H9 (cell line): ENCODE measurements around the gene MPV17L2. TPM values are rescaled to one million over a fixed set of nuclear protein-coding genes. Genes with fewer than 3 reads are reported as not detected.

Experiments
- DNase-seq: peaks from one replicate; pipeline ENCODE4 v3.0.0-alpha.2; 2017
- H2AFZ ChIP-seq: one replicate; pipeline ENCODE4 v1.6.1; 2013; ENCODE audit warnings: mild to moderate bottlenecking, low read length, control low read depth, moderate library complexity
- H2AK5ac ChIP-seq: 2 replicates; pipeline ENCODE4 v1.6.1; 2013; ENCODE audit warnings: low read length, control low read depth, mixed read lengths; ENCODE audit not compliant: insufficient read length
- H2BK120ac ChIP-seq: one replicate; pipeline ENCODE4 v1.6.1; 2013; ENCODE audit warnings: low read depth, mild to moderate bottlenecking, low read length, control low read depth, inconsistent platforms; ENCODE audit not compliant: poor library complexity, severe bottlenecking
- H2BK12ac ChIP-seq: 2 replicates; pipeline ENCODE4 v1.6.1; 2013; ENCODE audit warnings: low read length, control low read depth, mixed read lengths, low read depth; ENCODE audit not compliant: insufficient read length
- H2BK15ac ChIP-seq: 2 replicates; pipeline ENCODE4 v1.6.1; 2013; ENCODE audit warnings: low read depth, low read length, control low read depth
- H2BK20ac ChIP-seq: one replicate; pipeline ENCODE4 v1.6.1; 2013; ENCODE audit warnings: low read depth, mild to moderate bottlenecking, low read length, control low read depth, inconsistent platforms; ENCODE audit not compliant: poor library complexity, severe bottlenecking
- H2BK5ac ChIP-seq: 2 replicates; pipeline ENCODE4 v1.6.1; 2013; ENCODE audit warnings: low read length, control low read depth, mixed read lengths; ENCODE audit not compliant: insufficient read length
- H3K14ac ChIP-seq: 2 replicates; pipeline ENCODE4 v1.6.1; 2013; ENCODE audit warnings: low read length, control low read depth; ENCODE audit not compliant: insufficient read depth
- H3K18ac ChIP-seq: 2 replicates; pipeline ENCODE4 v1.6.1; 2013; ENCODE audit warnings: low read depth, mild to moderate bottlenecking, mixed read lengths, low read length, control low read depth; ENCODE audit not compliant: insufficient read length
- H3K23ac ChIP-seq: 2 replicates; pipeline ENCODE4 v1.6.1; 2013; ENCODE audit warnings: low read length, control low read depth, mixed read lengths, low read depth; ENCODE audit not compliant: insufficient read length
- H3K23me2 ChIP-seq: 2 replicates; pipeline ENCODE4 v1.6.1; 2013; ENCODE audit warnings: low read depth, mild to moderate bottlenecking, mixed read lengths, low read length, control low read depth; ENCODE audit not compliant: insufficient read length, poor library complexity, severe bottlenecking
- H3K27ac ChIP-seq: 2 replicates; pipeline ENCODE4 v1.5.1; 2013; ENCODE audit warnings: low read length, control low read depth, mixed read lengths, low read depth; ENCODE audit not compliant: insufficient read length
- H3K27me3 ChIP-seq: 2 replicates; pipeline ENCODE4 v1.6.1; 2013; ENCODE audit warnings: low read length, control low read depth, inconsistent platforms; ENCODE audit not compliant: insufficient read depth
- H3K4ac ChIP-seq: 2 replicates; pipeline ENCODE4 v1.6.1; 2013; ENCODE audit warnings: low read depth, mild to moderate bottlenecking, control low read depth, inconsistent platforms, low read length, moderate library complexity
- H3K4me1 ChIP-seq: 2 replicates; pipeline ENCODE4 v1.6.1; 2013; ENCODE audit warnings: low read length, control low read depth, inconsistent platforms; ENCODE audit not compliant: insufficient read depth
- H3K4me2 ChIP-seq: 2 replicates; pipeline ENCODE4 v1.6.1; 2013; ENCODE audit warnings: low read length, control low read depth, mixed read lengths; ENCODE audit not compliant: insufficient read length, insufficient read depth
- H3K56ac ChIP-seq: 2 replicates; pipeline ENCODE4 v1.6.1; 2013; ENCODE audit warnings: low read depth, mild to moderate bottlenecking, mixed read lengths, low read length, control low read depth; ENCODE audit not compliant: insufficient read length
- H3K79me1 ChIP-seq: 2 replicates; pipeline ENCODE4 v1.6.1; 2013; ENCODE audit warnings: low read depth, mild to moderate bottlenecking, moderate library complexity, low read length, control low read depth, inconsistent platforms; ENCODE audit not compliant: insufficient read depth, poor library complexity, severe bottlenecking
- H3K79me2 ChIP-seq: 2 replicates; pipeline ENCODE4 v1.6.1; 2013; ENCODE audit warnings: low read length, control low read depth, inconsistent platforms; ENCODE audit not compliant: insufficient read depth
- H3K9ac ChIP-seq: 2 replicates; pipeline ENCODE4 v1.6.1; 2013; ENCODE audit warnings: low read length, control low read depth, mixed read lengths; ENCODE audit not compliant: insufficient read length; ENCODE audit errors: extremely low read depth
- H3K9me3 ChIP-seq: one replicate; pipeline ENCODE4 v1.6.1; 2013; ENCODE audit warnings: low read depth, low read length, inconsistent platforms; ENCODE audit not compliant: control insufficient read depth
- H3T11ph ChIP-seq: one replicate; pipeline ENCODE4 v1.6.1; 2013; ENCODE audit warnings: mild to moderate bottlenecking, low read length, control low read depth, inconsistent platforms
- H4K20me1 ChIP-seq: one replicate; pipeline ENCODE4 v1.6.1; 2013; ENCODE audit not compliant: control insufficient read depth, insufficient read length, insufficient read depth
- H4K5ac ChIP-seq: 2 replicates; pipeline ENCODE4 v1.6.1; 2013; ENCODE audit warnings: low read depth, mild to moderate bottlenecking, mixed read lengths, low read length, control low read depth; ENCODE audit not compliant: insufficient read length
- H4K8ac ChIP-seq: replicated peaks from 2 replicates; pipeline ENCODE4 v1.6.1; 2013; ENCODE audit warnings: low read length, control low read depth, mixed read lengths, low read depth; ENCODE audit not compliant: insufficient read length
- H4K91ac ChIP-seq: 2 replicates; pipeline ENCODE4 v1.6.1; 2013; ENCODE audit warnings: low read depth, mild to moderate bottlenecking, moderate library complexity, mixed read lengths, low read length, control low read depth; ENCODE audit not compliant: insufficient read length
- H3K27ac Mint-ChIP-seq, 3 experiments: 2 replicates in 2 of 3; 3 replicates in 1 of 3; pipeline ENCODE4 v1.8.0; 2020 to 2021; ENCODE audit warnings: mixed read lengths in 3 of 3, mild to moderate bottlenecking in 1 of 3, moderate library complexity in 1 of 3
- H3K27me3 Mint-ChIP-seq: 2 replicates; pipeline ENCODE4 v1.8.0; 2021; ENCODE audit warnings: low read depth, mild to moderate bottlenecking, moderate library complexity, mixed read lengths
- H3K36me3 Mint-ChIP-seq, 3 experiments: 2 replicates in 2 of 3; 3 replicates in 1 of 3; pipeline ENCODE4 v1.8.0; 2020 to 2021; ENCODE audit warnings: low read depth in 3 of 3, mixed read lengths in 3 of 3; ENCODE audit not compliant: insufficient read depth in 1 of 3
- H3K4me1 Mint-ChIP-seq, 2 experiments: 2 replicates each; pipeline ENCODE4 v1.8.0; 2020; ENCODE audit warnings: mixed read lengths in 2 of 2
- H3K4me3 Mint-ChIP-seq, 2 experiments: 2 replicates in 1 of 2; 3 replicates in 1 of 2; pipeline ENCODE4 v1.8.0; 2020 to 2021; ENCODE audit warnings: mild to moderate bottlenecking in 2 of 2, mixed read lengths in 2 of 2, moderate library complexity in 1 of 2
- H3K9me3 Mint-ChIP-seq, 2 experiments: 2 replicates in 1 of 2; 3 replicates in 1 of 2; pipeline ENCODE4 v1.8.0; 2020; ENCODE audit warnings: mild to moderate bottlenecking in 2 of 2, mixed read lengths in 2 of 2, moderate library complexity in 1 of 2
- CTCF ChIP-seq: fragments of 200-600 bp; sonication (generic); conservative IDR thresholded peaks from 3 replicates; pipeline ENCODE4 v1.8.0; 2021; ENCODE audit warnings: antibody characterized with exemption, mild to moderate bottlenecking
- WGBS: extraction: QIAGEN DNeasy Blood & Tissue Kit; methylation state at CpG from one replicate; pipeline ENCODE4 v1.1.7; 2013; ENCODE audit warnings: missing lambda C conversion rate, low lambda C conversion rate, mixed read lengths; ENCODE audit not compliant: insufficient read length; ENCODE audit errors: extremely low coverage; 5-methylcytosine and 5-hydroxymethylcytosine counted together
- total RNA-seq: library from RNA; stranded (reverse); gene quantifications from 2 replicates; pipeline ENCODE4 v1.2.1, GENCODE V29; 2021

MPV17L2 gene
- total RNA-seq, 1 experiment from 2014 or later, result 26.4 TPM

GRCh38 chr19:18173054-18173571, 19.9 kb upstream of the MPV17L2 start:
- Histone ChIP-seq H3T11ph (no peak overlapping the region), H3K23ac (no peak overlapping the region), H3K4me1 (no peaks in the 10 kb centered on the region; the same call in 1 of the 2 replicates), H4K20me1 (no peaks in the 10 kb centered on the region), H2BK5ac (no peak overlapping the region), H3K23me2 (peaks cover 10% of the 10 kb centered on the region), H3K18ac (peak overlapping the region; percentile 63), H3K79me1 (no peaks in the 10 kb centered on the region), H3K9ac (no peak overlapping the region), H2BK15ac (no peak overlapping the region), H3K27me3 (no peaks in the 10 kb centered on the region), H2BK12ac (no peak overlapping the region), H4K5ac (no peak overlapping the region), H2BK20ac (no peak overlapping the region), H2AFZ (no peak overlapping the region), H3K56ac (no peak overlapping the region), H3K4ac (no peak overlapping the region), H3K4me2 (peak overlapping the region; percentile 71), H3K27ac (no peak overlapping the region), H4K8ac (no peak overlapping the region), H3K14ac (no peak overlapping the region), H4K91ac (no peak overlapping the region), H3K79me2 (no peaks in the 10 kb centered on the region), H3K9me3 (no peaks in the 10 kb centered on the region), H2AK5ac (no peak overlapping the region), H2BK120ac (no peak overlapping the region)
- WGBS, result no CpG with 5 or more reads among the region's 18 CpGs
- peaks cover 9 to 18% of the 10 kb centered on the region in 2 experiments for H3K4me1 Mint-ChIP-seq
- peak overlapping the region in 1 of 2 experiments; percentile 85; a peak in 2 of 5 replicates for H3K4me3 Mint-ChIP-seq
- no peak for DNase-seq
- H3K27me3 Mint-ChIP-seq, result peaks cover 17% of the 10 kb centered on the region
- H3K9me3 Mint-ChIP-seq, result no peaks in the 10 kb centered on the region
- no peak for TF ChIP-seq CTCF
- H3K36me3 Mint-ChIP-seq, result peaks cover 10 to 39% (median 33%) of the 10 kb centered on the region in 3 experiments
- no peak overlapping the region; a peak in 1 of 7 replicates for H3K27ac Mint-ChIP-seq
